A549 (cell line): ENCODE results near the gene COL2A1.

Experiments used
- CHD2 ChIP-seq: fragments of 150-350 bp; IDR thresholded peaks from 2 replicates; pipeline ENCODE4 v1.6.1; 2014; ENCODE audit warnings: low read length; ENCODE audit not compliant: partially characterized antibody
- EP300 ChIP-seq, 2 experiments: fragments of >200 bp; sonication (Bioruptor Twin); formaldehyde crosslinking; IDR thresholded peaks; 2 replicates in 1 of 2; 3 replicates in 1 of 2; pipeline ENCODE4 v1.6.1; 2016 to 2017
- JUNB ChIP-seq: fragments of >200 bp; sonication (Bioruptor Twin); formaldehyde crosslinking; IDR thresholded peaks from 2 replicates; pipeline ENCODE4 v1.6.1; 2016
- MAZ ChIP-seq: fragments of 150-350 bp; IDR thresholded peaks from 2 replicates; pipeline ENCODE4 v1.6.1; 2014; ENCODE audit warnings: antibody characterized with exemption, low read depth, low read length, borderline replicate concordance
- POLR2A ChIP-seq: IDR thresholded peaks from 2 replicates; pipeline ENCODE4 v1.6.1; 2012; ENCODE audit warnings: mild to moderate bottlenecking, low read length
- RAD21 ChIP-seq, 2 experiments: fragments of >200 bp in 1 of 2; sonication (Bioruptor Twin) in 1 of 2; formaldehyde crosslinking in 1 of 2; IDR thresholded peaks in 1 of 2; conservative IDR thresholded peaks in 1 of 2; 2 replicates in 1 of 2; 3 replicates in 1 of 2; pipeline ENCODE4 v1.6.1; 2012 to 2018; ENCODE audit warnings: inconsistent platforms in 1 of 2
- RCOR1 ChIP-seq: fragments of 150-350 bp; IDR thresholded peaks from 2 replicates; pipeline ENCODE4 v1.6.1; 2014; ENCODE audit warnings: antibody characterized with exemption, low read length, low read depth
- TF ChIP-seq, protein P1 (sequence below): fragments of >200 bp; sonication (Bioruptor Twin); formaldehyde crosslinking; IDR thresholded peaks from 3 replicates; pipeline ENCODE4 v1.5.1; 2016
- TF ChIP-seq, protein P2 (sequence below): fragments of 200-600 bp; sonication (generic); IDR thresholded peaks from 2 replicates; pipeline ENCODE4 v1.6.1; 2016; ENCODE audit warnings: antibody characterized with exemption, mild to moderate bottlenecking, moderate library complexity

DNA sequence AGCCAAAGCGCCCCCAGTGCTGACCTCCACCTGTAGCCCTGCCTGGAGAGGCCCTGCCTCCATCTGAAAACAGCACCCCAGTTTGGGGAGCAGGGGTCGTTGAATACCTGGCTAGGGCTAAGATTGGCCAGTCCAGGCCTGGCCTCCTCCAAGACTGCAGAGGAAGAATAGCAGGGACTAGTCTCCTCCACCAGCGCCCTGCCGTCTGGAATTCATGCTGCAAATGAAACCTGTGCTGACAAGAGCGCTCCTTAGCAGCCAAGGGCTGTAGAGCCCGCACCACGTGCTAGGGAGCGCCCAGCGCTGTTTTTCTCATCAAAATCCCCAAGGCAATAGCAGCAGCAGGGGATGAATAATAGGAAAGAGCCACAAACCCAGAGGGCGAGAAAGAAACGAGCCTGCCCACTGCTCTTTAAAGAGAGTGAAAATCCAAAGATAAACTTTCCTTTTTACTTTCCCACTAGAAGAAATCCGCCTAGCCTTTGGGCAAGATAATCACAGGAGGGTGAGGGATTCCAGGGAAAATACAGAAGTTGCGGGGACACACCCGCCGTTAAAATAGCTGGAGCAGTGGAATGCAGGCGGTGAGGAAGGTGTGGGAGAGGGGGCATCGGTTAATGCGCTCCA lies 3.3 kb downstream of the COL2A1 start:
- no peak for TF ChIP-seq RAD21 (conservative IDR thresholded peaks at IDR 0.05 in 1 of 2, IDR thresholded peaks at IDR 0.05 in 1 of 2)
- no peak for TF ChIP-seq EP300 (IDR thresholded peaks at IDR 0.05)
- TF ChIP-seq RCOR1 = no peak
- no peak for TF ChIP-seq JUNB
- no peak for TF ChIP-seq CHD2
- no peak for TF ChIP-seq POLR2A
- TF ChIP-seq, protein P1, sequence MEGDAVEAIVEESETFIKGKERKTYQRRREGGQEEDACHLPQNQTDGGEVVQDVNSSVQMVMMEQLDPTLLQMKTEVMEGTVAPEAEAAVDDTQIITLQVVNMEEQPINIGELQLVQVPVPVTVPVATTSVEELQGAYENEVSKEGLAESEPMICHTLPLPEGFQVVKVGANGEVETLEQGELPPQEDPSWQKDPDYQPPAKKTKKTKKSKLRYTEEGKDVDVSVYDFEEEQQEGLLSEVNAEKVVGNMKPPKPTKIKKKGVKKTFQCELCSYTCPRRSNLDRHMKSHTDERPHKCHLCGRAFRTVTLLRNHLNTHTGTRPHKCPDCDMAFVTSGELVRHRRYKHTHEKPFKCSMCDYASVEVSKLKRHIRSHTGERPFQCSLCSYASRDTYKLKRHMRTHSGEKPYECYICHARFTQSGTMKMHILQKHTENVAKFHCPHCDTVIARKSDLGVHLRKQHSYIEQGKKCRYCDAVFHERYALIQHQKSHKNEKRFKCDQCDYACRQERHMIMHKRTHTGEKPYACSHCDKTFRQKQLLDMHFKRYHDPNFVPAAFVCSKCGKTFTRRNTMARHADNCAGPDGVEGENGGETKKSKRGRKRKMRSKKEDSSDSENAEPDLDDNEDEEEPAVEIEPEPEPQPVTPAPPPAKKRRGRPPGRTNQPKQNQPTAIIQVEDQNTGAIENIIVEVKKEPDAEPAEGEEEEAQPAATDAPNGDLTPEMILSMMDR = no peak
- no peak for TF ChIP-seq MAZ
- TF ChIP-seq, protein P2, sequence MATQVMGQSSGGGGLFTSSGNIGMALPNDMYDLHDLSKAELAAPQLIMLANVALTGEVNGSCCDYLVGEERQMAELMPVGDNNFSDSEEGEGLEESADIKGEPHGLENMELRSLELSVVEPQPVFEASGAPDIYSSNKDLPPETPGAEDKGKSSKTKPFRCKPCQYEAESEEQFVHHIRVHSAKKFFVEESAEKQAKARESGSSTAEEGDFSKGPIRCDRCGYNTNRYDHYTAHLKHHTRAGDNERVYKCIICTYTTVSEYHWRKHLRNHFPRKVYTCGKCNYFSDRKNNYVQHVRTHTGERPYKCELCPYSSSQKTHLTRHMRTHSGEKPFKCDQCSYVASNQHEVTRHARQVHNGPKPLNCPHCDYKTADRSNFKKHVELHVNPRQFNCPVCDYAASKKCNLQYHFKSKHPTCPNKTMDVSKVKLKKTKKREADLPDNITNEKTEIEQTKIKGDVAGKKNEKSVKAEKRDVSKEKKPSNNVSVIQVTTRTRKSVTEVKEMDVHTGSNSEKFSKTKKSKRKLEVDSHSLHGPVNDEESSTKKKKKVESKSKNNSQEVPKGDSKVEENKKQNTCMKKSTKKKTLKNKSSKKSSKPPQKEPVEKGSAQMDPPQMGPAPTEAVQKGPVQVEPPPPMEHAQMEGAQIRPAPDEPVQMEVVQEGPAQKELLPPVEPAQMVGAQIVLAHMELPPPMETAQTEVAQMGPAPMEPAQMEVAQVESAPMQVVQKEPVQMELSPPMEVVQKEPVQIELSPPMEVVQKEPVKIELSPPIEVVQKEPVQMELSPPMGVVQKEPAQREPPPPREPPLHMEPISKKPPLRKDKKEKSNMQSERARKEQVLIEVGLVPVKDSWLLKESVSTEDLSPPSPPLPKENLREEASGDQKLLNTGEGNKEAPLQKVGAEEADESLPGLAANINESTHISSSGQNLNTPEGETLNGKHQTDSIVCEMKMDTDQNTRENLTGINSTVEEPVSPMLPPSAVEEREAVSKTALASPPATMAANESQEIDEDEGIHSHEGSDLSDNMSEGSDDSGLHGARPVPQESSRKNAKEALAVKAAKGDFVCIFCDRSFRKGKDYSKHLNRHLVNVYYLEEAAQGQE = no peak
